GM23248 (cell line): ENCODE measurements around the gene BICC1. TPM values are rescaled to one million over a fixed set of nuclear protein-coding genes. Genes with fewer than 3 reads are reported as not detected.

Experiments
- DNase-seq: peaks from one replicate; pipeline ENCODE4 v3.0.0-alpha.2; 2015
- H2AFZ ChIP-seq: fragments of 200-600 bp; sonication (generic); 2 replicates; pipeline ENCODE4 v1.6.1; 2016; ENCODE audit warnings: antibody characterized with exemption
- H3F3A ChIP-seq: fragments of 200-600 bp; sonication (generic); 2 replicates; pipeline ENCODE4 v1.6.1; 2016; ENCODE audit warnings: mild to moderate bottlenecking, antibody characterized with exemption, mixed run types; ENCODE audit not compliant: insufficient read depth
- H3K27ac ChIP-seq: fragments of 200-600 bp; sonication (generic); 2 replicates; pipeline ENCODE4 v1.5.1; 2016; ENCODE audit warnings: mild to moderate bottlenecking
- H3K27me3 ChIP-seq: fragments of 200-600 bp; sonication (generic); replicated peaks from 2 replicates; pipeline ENCODE4 v1.6.1; 2016; ENCODE audit warnings: mild to moderate bottlenecking; ENCODE audit not compliant: insufficient read depth
- H3K36me3 ChIP-seq: fragments of 200-600 bp; sonication (generic); 2 replicates; pipeline ENCODE4 v1.6.1; 2016; ENCODE audit warnings: low read depth, mild to moderate bottlenecking
- H3K4me1 ChIP-seq: fragments of 200-600 bp; sonication (generic); 2 replicates; pipeline ENCODE4 v1.6.1; 2016; ENCODE audit warnings: mild to moderate bottlenecking; ENCODE audit not compliant: insufficient read depth
- H3K4me2 ChIP-seq: fragments of 200-600 bp; sonication (generic); one replicate; pipeline ENCODE4 v1.6.1; 2016; ENCODE audit warnings: mild to moderate bottlenecking; ENCODE audit not compliant: unreplicated experiment
- H3K4me3 ChIP-seq: fragments of 200-600 bp; sonication (generic); 2 replicates; pipeline ENCODE4 v1.5.1; 2016; ENCODE audit warnings: mild to moderate bottlenecking
- H3K79me2 ChIP-seq: fragments of 200-600 bp; sonication (generic); 2 replicates; pipeline ENCODE4 v1.6.1; 2016; ENCODE audit warnings: mild to moderate bottlenecking; ENCODE audit not compliant: insufficient read depth
- H3K9ac ChIP-seq: fragments of 200-600 bp; sonication (generic); 2 replicates; pipeline ENCODE4 v1.6.1; 2016; ENCODE audit warnings: mild to moderate bottlenecking
- H3K9me2 ChIP-seq: fragments of 200-600 bp; sonication (generic); 2 replicates; pipeline ENCODE4 v1.6.1; 2016; ENCODE audit warnings: mixed run types, mild to moderate bottlenecking, moderate library complexity; ENCODE audit not compliant: insufficient read depth
- H3K9me3 ChIP-seq: fragments of 200-600 bp; sonication (generic); one replicate; pipeline ENCODE4 v1.6.1; 2017; ENCODE audit warnings: low read depth
- H4K20me1 ChIP-seq: fragments of 200-600 bp; sonication (generic); 2 replicates; pipeline ENCODE4 v1.6.0; 2016; ENCODE audit not compliant: insufficient read depth
- EZH2 ChIP-seq: fragments of 200-600 bp; sonication (generic); IDR thresholded peaks from 2 replicates; pipeline ENCODE4 v1.6.1; 2018; ENCODE audit warnings: antibody characterized with exemption, mild to moderate bottlenecking; ENCODE audit not compliant: insufficient read depth, poor library complexity, severe bottlenecking
- EZH2phosphoT487 ChIP-seq: fragments of 200-600 bp; sonication (generic); IDR thresholded peaks from 2 replicates; pipeline ENCODE4 v1.6.1; 2018; ENCODE audit warnings: antibody characterized with exemption, moderate library complexity, mild to moderate bottlenecking, low read depth; ENCODE audit not compliant: insufficient read depth
- WGBS, 2 experiments: methylation state at CpG; one replicate each; pipeline ENCODE4 v1.1.6; 2015 to 2017; ENCODE audit warnings: low lambda C conversion rate in 2 of 2, low coverage in 1 of 2; ENCODE audit errors: missing lambda C conversion rate in 2 of 2; 5-methylcytosine and 5-hydroxymethylcytosine counted together
- in situ Hi-C: fragments of 300-500 bp; cut with MboI; formaldehyde crosslinking; loops from 2 replicates; pipeline ENCODE4 v1.15.0; 2020
- polyA plus RNA-seq: library from polyadenylated mRNA; unstranded; fragments of >200 nt; fragmentation: Nextera tagmentation; extraction: Ambion mirVana; gene quantifications from 2 replicates; pipeline ENCODE4 v1.2.1, GENCODE V29; 2016
- total RNA-seq: library from RNA; depleted of rRNA; stranded (reverse); fragments of >200 nt; shearing (Covaris generic); gene quantifications from 2 replicates; pipeline ENCODE4 v1.2.3, GENCODE V29; 2014

BICC1 gene
- total and polyA plus RNA-seq, 2 experiments from 2014 or later, result 80.5 to 97.0 TPM

- H3K27me3 ChIP-seq, result no peaks in the 10 kb centered on the region
- H3K4me1 ChIP-seq, result peaks cover 84% of the 10 kb centered on the region
- H3K4me3 ChIP-seq, result 0 out of 2 replicates have a peak overlapping the region, but pooled peaks have one; percentile 10
- no peak for TF ChIP-seq EZH2
- no peak for TF ChIP-seq EZH2phosphoT487
- H3K9me3 ChIP-seq, result no peaks in the 10 kb centered on the region
- 11 to 13% methylated on average over 5 of the region's 5 CpGs for WGBS, 2 experiments
- peaks cover 62% of the 10 kb centered on the region for H3F3A ChIP-seq
- in situ Hi-C loops, result loop anchor here (25.0 kb wide), 3 partner anchors 367 to 808 kb away; no protein-coding TSS in a partner anchor
- DNase-seq, result peak; percentile 19
- H3K36me3 ChIP-seq, result no peaks in the 10 kb centered on the region
- H3K9me2 ChIP-seq, result no peaks in the 10 kb centered on the region
- H3K27ac ChIP-seq, result peak overlapping the region; percentile 45
- peak overlapping the region; percentile 46 for H3K4me2 ChIP-seq
- H4K20me1 ChIP-seq, result no peaks in the 10 kb centered on the region
- H3K79me2 ChIP-seq, result peaks cover 55% of the 10 kb centered on the region
- H2AFZ ChIP-seq, result 0 out of 2 replicates have a peak overlapping the region, but pooled peaks have one; percentile 21
- no peak overlapping the region for H3K9ac ChIP-seq
These were observed 266.9 kb downstream of the BICC1 start for GRCh38 chr10:58779594-58779993.

- no peaks in the 10 kb centered on the region for H3K9me2 ChIP-seq
- DNase-seq, result peak; percentile 13
- peak overlapping the region; percentile 45 for H3K27ac ChIP-seq
- H3K9ac ChIP-seq, result peak overlapping the region; percentile 7; the same call in 1 of the 2 replicates
- H3K36me3 ChIP-seq, result peaks cover 3% of the 10 kb centered on the region
- TF ChIP-seq EZH2phosphoT487 (no peak), EZH2 (no peak)
- H2AFZ ChIP-seq, result peak overlapping the region; percentile 21; the same call in 1 of the 2 replicates
- H3K4me2 ChIP-seq, result peak overlapping the region; percentile 46
- H3F3A ChIP-seq, result peaks cover 68% of the 10 kb centered on the region
- H3K79me2 ChIP-seq, result peaks cover 54% of the 10 kb centered on the region
- H3K27me3 ChIP-seq, result no peaks in the 10 kb centered on the region
- H4K20me1 ChIP-seq, result no peaks in the 10 kb centered on the region
- no peaks in the 10 kb centered on the region for H3K9me3 ChIP-seq
- in situ Hi-C loops, result loop anchor here (10.0 to 25.0 kb wide), 4 partner anchors 164 to 807 kb away; no protein-coding TSS in a partner anchor
- no peak overlapping the region for H3K4me3 ChIP-seq
- H3K4me1 ChIP-seq, result peaks cover 87% of the 10 kb centered on the region
These were observed 267.8 kb downstream of the BICC1 start for GRCh38 chr10:58780476-58780875.

GRCh38 chr10:58781873-58782488 lies 269.3 kb downstream of the BICC1 start:
- no peaks in the 10 kb centered on the region for H3K9me2 ChIP-seq
- in situ Hi-C loops, result loop anchor here (10.0 to 25.0 kb wide), 4 partner anchors 163 to 805 kb away; no protein-coding TSS in a partner anchor
- peak; percentile 73 for DNase-seq
- H3K27me3 ChIP-seq, result no peaks in the 10 kb centered on the region
- no peaks in the 10 kb centered on the region for H4K20me1 ChIP-seq
- WGBS, 2 experiments, result 11 to 12% methylated on average over 5 of the region's 5 CpGs
- no peaks in the 10 kb centered on the region for H3K9me3 ChIP-seq
- H3F3A ChIP-seq, result peaks cover 53% of the 10 kb centered on the region
- peaks cover 72% of the 10 kb centered on the region for H3K4me1 ChIP-seq
- peak overlapping the region; percentile 0; the same call in 1 of the 2 replicates for H3K9ac ChIP-seq
- H3K79me2 ChIP-seq, result peaks cover 45% of the 10 kb centered on the region
- no peak overlapping the region for H2AFZ ChIP-seq
- H3K4me2 ChIP-seq, result no peak overlapping the region
- H3K4me3 ChIP-seq, result no peak overlapping the region
- TF ChIP-seq EZH2 (no peak), EZH2phosphoT487 (no peak)
- H3K27ac ChIP-seq, result peak overlapping the region; percentile 37
- H3K36me3 ChIP-seq, result peaks cover 7% of the 10 kb centered on the region

GRCh38 chr10:58782876-58783851 lies 270.5 kb downstream of the BICC1 start:
- H2AFZ ChIP-seq, result no peak overlapping the region
- H3K4me3 ChIP-seq, result no peak overlapping the region
- H3K79me2 ChIP-seq, result peaks cover 35% of the 10 kb centered on the region
- peak overlapping the region; percentile 37 for H3K27ac ChIP-seq
- H3K36me3 ChIP-seq, result peaks cover 7% of the 10 kb centered on the region
- peaks cover 67% of the 10 kb centered on the region for H3K4me1 ChIP-seq
- no peak for TF ChIP-seq EZH2phosphoT487
- TF ChIP-seq EZH2, result no peak
- no peaks in the 10 kb centered on the region for H3K27me3 ChIP-seq
- H3K9ac ChIP-seq, result no peak overlapping the region
- H3K9me3 ChIP-seq, result no peaks in the 10 kb centered on the region
- peak; percentile 78 for DNase-seq
- H3F3A ChIP-seq, result peaks cover 46% of the 10 kb centered on the region
- peak overlapping the region; percentile 23 for H3K4me2 ChIP-seq
- no peaks in the 10 kb centered on the region for H4K20me1 ChIP-seq
- in situ Hi-C loops, result loop anchor here (10.0 to 25.0 kb wide), 4 partner anchors 162 to 804 kb away; no protein-coding TSS in a partner anchor
- WGBS, 2 experiments, result 23 to 25% methylated on average over 4 of the region's 4 CpGs
- no peaks in the 10 kb centered on the region for H3K9me2 ChIP-seq
